Endodermal cell (in vitro differentiated cells): ENCODE measurements around the gene SPAG4. TPM values are rescaled to one million over a fixed set of nuclear protein-coding genes. Genes with fewer than 3 reads are reported as not detected.

Source experiments
- DNase-seq: peaks from one replicate; pipeline ENCODE4 v3.0.0-alpha.2; 2017
- H3K27ac ChIP-seq: 2 replicates; pipeline ENCODE4 v1.5.1; 2013; ENCODE audit warnings: mild to moderate bottlenecking, low read depth, low read length, moderate library complexity
- H3K27me3 ChIP-seq: 2 replicates; pipeline ENCODE4 v1.6.1; 2013; ENCODE audit warnings: mild to moderate bottlenecking, low read length, moderate library complexity; ENCODE audit not compliant: insufficient read depth, control insufficient read depth, poor library complexity, severe bottlenecking
- H3K36me3 ChIP-seq: 2 replicates; pipeline ENCODE4 v1.7.0; 2013; ENCODE audit warnings: mild to moderate bottlenecking, low read length, moderate library complexity; ENCODE audit not compliant: control insufficient read depth, insufficient read depth
- H3K4me1 ChIP-seq: one replicate; pipeline ENCODE4 v1.7.0; 2013; ENCODE audit warnings: low read length; ENCODE audit not compliant: control insufficient read depth, insufficient read depth
- H3K4me3 ChIP-seq: 2 replicates; pipeline ENCODE4 v1.5.1; 2013; ENCODE audit warnings: mild to moderate bottlenecking, low read length, moderate library complexity
- H3K9ac ChIP-seq: 2 replicates; pipeline ENCODE4 v1.6.1; 2013; ENCODE audit warnings: mild to moderate bottlenecking, low read length, moderate library complexity; ENCODE audit not compliant: poor library complexity, severe bottlenecking; ENCODE audit errors: extremely low read depth
- H3K9me3 ChIP-seq: 2 replicates; pipeline ENCODE4 v1.6.1; 2013; ENCODE audit warnings: mild to moderate bottlenecking, low read length, moderate library complexity; ENCODE audit not compliant: control insufficient read depth
- H3K27ac Mint-ChIP-seq: 2 replicates; pipeline ENCODE4 v1.8.0; 2020; ENCODE audit warnings: mixed read lengths
- H3K27me3 Mint-ChIP-seq: 2 replicates; pipeline ENCODE4 v1.8.0; 2021; ENCODE audit warnings: mild to moderate bottlenecking, mixed read lengths; ENCODE audit not compliant: insufficient read depth
- H3K36me3 Mint-ChIP-seq: 2 replicates; pipeline ENCODE4 v1.8.0; 2020; ENCODE audit warnings: low read depth, mixed read lengths
- H3K4me1 Mint-ChIP-seq: 2 replicates; pipeline ENCODE4 v1.8.0; 2020; ENCODE audit warnings: mixed read lengths
- H3K4me3 Mint-ChIP-seq: 2 replicates; pipeline ENCODE4 v1.8.0; 2020; ENCODE audit warnings: mild to moderate bottlenecking, moderate library complexity, mixed read lengths
- H3K9me3 Mint-ChIP-seq: 2 replicates; pipeline ENCODE4 v1.8.0; 2020; ENCODE audit warnings: mild to moderate bottlenecking, mixed read lengths
- CTCF ChIP-seq: fragments of 200-600 bp; sonication (generic); conservative IDR thresholded peaks from 2 replicates; pipeline ENCODE4 v1.5.0; 2021; ENCODE audit warnings: antibody characterized with exemption, mild to moderate bottlenecking
- WGBS, 2 experiments: methylation state at CpG; one replicate each; pipeline versions ENCODE4 v1.1.5 to v1.1.7; 2013; ENCODE audit warnings: missing lambda C conversion rate in 2 of 2, mixed read lengths in 1 of 2; ENCODE audit not compliant: insufficient coverage in 1 of 2, insufficient read length in 1 of 2; 5-methylcytosine and 5-hydroxymethylcytosine counted together
- total RNA-seq, 2 donors: library from RNA; stranded (reverse); fragmentation: NEBNext Ultra II Directional in 1 of 2; extraction: Animal tissue kit (Norgen Biotek cat#: 25700) in 1 of 2; gene quantifications; 2 replicates in 1 of 2; 3 replicates in 1 of 2; pipeline ENCODE4 v1.2.1, GENCODE V29; 2021

The SPAG4 gene
- total RNA-seq, 2 donors from 2014 or later = 1.7 to 3.5 TPM

DNA sequence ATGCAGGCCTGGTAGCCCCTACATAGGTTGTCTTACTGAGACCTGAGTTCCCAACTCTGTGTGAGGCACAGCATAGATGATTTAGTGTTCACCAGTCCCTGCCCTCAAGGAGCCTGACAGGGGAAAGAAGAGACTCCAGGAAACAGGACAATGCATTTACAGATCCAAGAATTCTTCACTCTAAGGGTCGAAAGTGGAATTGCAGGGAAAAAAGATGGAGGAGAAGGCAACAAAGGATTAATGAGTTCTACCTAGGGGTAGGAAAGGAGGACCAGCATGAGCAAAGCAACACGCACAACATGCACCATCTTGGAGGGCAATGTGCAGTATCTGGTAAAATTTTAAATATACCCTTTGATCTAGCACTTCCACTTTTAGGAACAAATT is 5.9 kb downstream of the SPAG4 start:
- DNase-seq = no peak
- TF ChIP-seq CTCF = peak; percentile 58
- H3K4me3 ChIP-seq = no peak overlapping the region
- Mint-ChIP-seq H3K9me3 (no peaks in the 10 kb centered on the region), H3K27ac (peak overlapping the region; percentile 8), H3K4me1 (peaks cover 8% of the 10 kb centered on the region), H3K4me3 (no peak overlapping the region), H3K27me3 (peaks cover 16% of the 10 kb centered on the region), H3K36me3 (peaks cover 23% of the 10 kb centered on the region)
- WGBS, 2 experiments = 83 to 88% methylated on average over 1 to 2 of the region's 2 CpGs
- H3K36me3 ChIP-seq = peaks cover 40% of the 10 kb centered on the region
- H3K4me1 ChIP-seq = no peaks in the 10 kb centered on the region
- peaks cover 10% of the 10 kb centered on the region for H3K27me3 ChIP-seq
- H3K9me3 ChIP-seq = no peaks in the 10 kb centered on the region
- no peak overlapping the region for H3K9ac ChIP-seq
- H3K27ac ChIP-seq = no peak overlapping the region

DNA sequence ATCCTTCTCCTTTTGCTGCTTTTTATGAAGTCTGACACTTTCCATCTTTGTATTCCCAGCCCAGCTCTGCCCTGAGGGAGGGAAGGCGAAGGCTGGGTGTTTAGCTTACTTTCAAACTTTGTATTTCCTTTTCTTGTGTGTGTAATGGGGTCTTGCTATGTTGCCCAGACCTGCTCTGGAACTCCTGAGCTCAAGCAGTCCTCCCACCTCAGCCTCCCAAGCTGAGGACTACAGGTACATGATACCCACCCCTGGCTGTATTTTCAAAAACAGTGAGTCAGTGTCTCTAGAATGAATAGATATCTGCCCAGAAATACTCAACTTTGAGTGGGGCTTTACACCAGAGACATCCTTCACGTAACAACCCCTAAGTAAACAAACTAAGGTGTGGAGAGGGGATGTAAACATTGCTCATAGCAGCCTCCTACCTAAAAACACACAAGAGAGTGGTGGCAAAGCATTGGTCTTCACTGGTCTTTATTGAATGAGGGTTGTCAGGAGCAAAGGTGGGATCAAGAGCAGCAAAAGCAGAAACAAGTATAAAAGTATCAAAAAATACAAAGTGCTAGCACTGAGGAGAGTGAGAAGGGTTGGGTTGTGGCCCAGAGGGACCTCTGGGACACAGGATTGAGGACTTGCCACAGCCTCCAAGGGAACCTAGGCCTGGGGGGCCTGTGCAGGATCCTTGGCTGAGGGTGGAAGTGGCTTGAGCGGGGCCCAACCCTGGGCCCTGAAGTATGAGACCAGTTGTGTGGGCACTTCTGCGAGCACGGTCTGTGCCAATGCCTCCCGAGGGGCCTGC is 10.2 kb downstream of the SPAG4 start:
- TF ChIP-seq CTCF = no peak
- WGBS, 2 experiments = 92 to 97% methylated on average over 3 to 6 of the region's 6 CpGs
- no peak overlapping the region for H3K4me3 ChIP-seq
- H3K36me3 Mint-ChIP-seq = peaks cover 55% of the 10 kb centered on the region
- H3K27ac Mint-ChIP-seq = no peak overlapping the region
- H3K9me3 Mint-ChIP-seq = no peaks in the 10 kb centered on the region
- H3K9me3 ChIP-seq = no peaks in the 10 kb centered on the region
- H3K4me3 Mint-ChIP-seq = no peak overlapping the region
- H3K4me1 ChIP-seq = no peaks in the 10 kb centered on the region
- H3K27ac ChIP-seq = no peak overlapping the region
- no peaks in the 10 kb centered on the region for H3K27me3 Mint-ChIP-seq
- no peak for DNase-seq
- H3K4me1 Mint-ChIP-seq = no peaks in the 10 kb centered on the region
- H3K9ac ChIP-seq = no peak overlapping the region
- H3K27me3 ChIP-seq = no peaks in the 10 kb centered on the region
- peaks cover 76% of the 10 kb centered on the region for H3K36me3 ChIP-seq

DNA sequence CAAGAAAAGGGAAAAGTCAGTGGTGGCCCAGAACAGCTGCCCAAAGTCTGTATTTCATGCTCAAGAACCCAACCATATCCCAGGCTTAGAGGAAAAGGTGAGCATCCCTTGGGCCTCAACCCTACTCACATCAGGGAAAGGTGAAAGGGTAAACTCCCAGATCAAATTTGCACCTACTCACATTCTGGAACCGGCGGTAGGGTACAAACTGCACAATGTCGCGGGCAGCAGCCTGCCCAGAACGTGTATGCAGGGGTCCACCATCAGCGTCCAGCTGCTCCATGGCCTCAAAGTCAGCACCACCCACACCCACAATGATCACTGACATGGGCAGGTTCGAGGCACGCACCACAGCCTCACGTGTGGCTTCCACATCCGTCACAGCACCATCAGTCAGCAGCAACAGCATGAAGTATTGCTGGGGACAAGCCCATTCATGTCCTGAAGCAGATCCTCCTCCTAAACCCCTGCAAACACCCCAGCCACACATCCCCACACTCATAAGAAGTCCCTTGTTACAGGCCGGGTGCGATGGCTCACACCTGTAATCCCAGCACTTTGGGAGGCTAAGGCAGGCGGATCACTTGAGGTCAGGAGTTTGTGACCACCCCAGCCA is 10.9 kb downstream of the SPAG4 start:
- Histone ChIP-seq H3K27me3 (no peaks in the 10 kb centered on the region), H3K27ac (no peak overlapping the region), H3K9ac (no peak overlapping the region), H3K4me1 (no peaks in the 10 kb centered on the region), H3K9me3 (no peaks in the 10 kb centered on the region), H3K4me3 (no peak overlapping the region), H3K36me3 (peaks cover 76% of the 10 kb centered on the region)
- no peak for TF ChIP-seq CTCF
- peaks cover 55% of the 10 kb centered on the region for H3K36me3 Mint-ChIP-seq
- H3K27me3 Mint-ChIP-seq = no peaks in the 10 kb centered on the region
- H3K4me1 Mint-ChIP-seq = no peaks in the 10 kb centered on the region
- H3K9me3 Mint-ChIP-seq = no peaks in the 10 kb centered on the region
- no peak overlapping the region for H3K4me3 Mint-ChIP-seq
- no peak for DNase-seq
- H3K27ac Mint-ChIP-seq = no peak overlapping the region
- WGBS, 2 experiments = 94 to 98% methylated on average over 5 to 13 of the region's 13 CpGs
